HCT116 (cell line): Measurements from ENCODE around the gene TEX26. TPM values are rescaled to one million over a fixed set of nuclear protein-coding genes. Genes with fewer than 3 reads are reported as not detected.

Experiments
- ATAC-seq: fragments of 200-7000 bp; cut with Tn5 transposase; 2 replicates; pipeline ENCODE4 v1.9.1; 2020; ENCODE audit warnings: mild to moderate bottlenecking, moderate library complexity
- BruUV-seq: library from RNA; stranded (reverse); fragments of 400-500 nt; replicated peaks from 2 replicates; lab custom pipeline; 2021; lab: Mats Ljungman, UMichigan
- CTCF ChIA-PET: fragments of 300-600 bp; sonication (Branson Sonifier 250); formaldehyde crosslinking; loops from one replicate; lab custom pipeline; 2021; ENCODE audit warnings: antibody characterized with exemption; lab: Charles Lee
- POLR2A ChIA-PET: fragments of 300-600, 350-600 bp; sonication (Branson Sonifier 250); formaldehyde crosslinking; loops from one replicate; lab custom pipeline; 2021; ENCODE audit warnings: antibody characterized with exemption; lab: Charles Lee
- RAD21 ChIA-PET, 2 experiments: fragments of 300-600 bp; sonication (Branson Sonifier 250); formaldehyde crosslinking; loops; one replicate each; lab custom pipeline; 2023; ENCODE audit warnings: low total read pairs in 2 of 2; ENCODE audit not compliant: uncharacterized antibody in 2 of 2, unreplicated experiment in 2 of 2, low non-redundant PET in 1 of 2; lab: Charles Lee
- DNase-seq: peaks from one replicate; pipeline ENCODE4 v3.0.0-alpha.2; 2010; ENCODE audit warnings: low read depth, low spot score
- H2AFZ ChIP-seq: fragments of 200-600 bp; shearing (Covaris generic), sonication (generic); 2 replicates; pipeline ENCODE4 v1.6.1; 2017; ENCODE audit warnings: low read depth, mixed run types, mixed read lengths, antibody characterized with exemption, low read length; ENCODE audit not compliant: poor library complexity, severe bottlenecking
- H3K27ac ChIP-seq: 2 replicates; pipeline ENCODE4 v1.5.1; 2012; ENCODE audit warnings: low read depth, low read length
- H3K27me3 ChIP-seq: fragments of 200-600 bp; sonication (generic); 2 replicates; pipeline ENCODE4 v1.6.1; 2016; ENCODE audit warnings: mixed run types, low read length, mixed read lengths; ENCODE audit not compliant: insufficient read depth
- H3K36me3 ChIP-seq, 2 experiments: fragments of 200-500 bp in 1 of 2; fragments of 200-600 bp in 1 of 2; sonication (Bioruptor generic) in 1 of 2; sonication (generic) in 1 of 2; 2 replicates each; pipeline versions ENCODE4 v1.5.1 to v1.6.1; 2014 to 2016; ENCODE audit warnings: low read length in 2 of 2, inconsistent platforms in 1 of 2, mixed read lengths in 1 of 2, mixed run types in 1 of 2; ENCODE audit not compliant: insufficient read depth in 2 of 2, control insufficient read depth in 1 of 2
- H3K4me1 ChIP-seq, 2 experiments: fragments of 200-600 bp in 1 of 2; sonication (generic) in 1 of 2; 2 replicates each; pipeline versions ENCODE4 v1.5.1 to v1.6.1; 2012 to 2017; ENCODE audit warnings: low read length in 2 of 2, inconsistent platforms in 1 of 2, mild to moderate bottlenecking in 1 of 2, mixed read lengths in 1 of 2, mixed run types in 1 of 2, moderate library complexity in 1 of 2; ENCODE audit not compliant: insufficient read depth in 2 of 2, control insufficient read depth in 1 of 2
- H3K4me2 ChIP-seq: fragments of 200-600 bp; sonication (generic); 2 replicates; pipeline ENCODE4 v1.6.1; 2017; ENCODE audit warnings: mixed run types, low read length, mixed read lengths
- H3K4me3 ChIP-seq, 2 experiments: fragments of 200-600 bp in 1 of 2; sonication (generic) in 1 of 2; replicated peaks in 1 of 2; 2 replicates each; pipeline ENCODE4 v1.5.1; 2011 to 2016; ENCODE audit warnings: low read length in 2 of 2, control low read depth in 1 of 2, low read depth in 1 of 2, mild to moderate bottlenecking in 1 of 2, mixed read lengths in 1 of 2, mixed run types in 1 of 2
- H3K79me2 ChIP-seq: fragments of 200-600 bp; sonication (generic); 2 replicates; pipeline ENCODE4 v1.6.1; 2017; ENCODE audit warnings: mild to moderate bottlenecking, mixed run types, low read length, moderate library complexity, mixed read lengths; ENCODE audit not compliant: insufficient read depth
- H3K9ac ChIP-seq: fragments of 200-600 bp; sonication (generic); 2 replicates; pipeline ENCODE4 v1.6.1; 2016; ENCODE audit warnings: low read length, mixed read lengths
- H3K9me2 ChIP-seq: fragments of 200-600 bp; sonication (generic), shearing (Covaris generic); 2 replicates; pipeline ENCODE4 v1.6.1; 2017; ENCODE audit warnings: mixed run types, mild to moderate bottlenecking, moderate library complexity; ENCODE audit not compliant: insufficient read depth
- H3K9me3 ChIP-seq, 2 experiments: fragments of 200-500 bp in 1 of 2; fragments of 200-600 bp in 1 of 2; sonication (Bioruptor generic) in 1 of 2; sonication (generic) in 1 of 2; 2 replicates each; pipeline ENCODE4 v1.6.1; 2014 to 2017; ENCODE audit warnings: low read length in 2 of 2, mixed read lengths in 2 of 2, inconsistent platforms in 1 of 2, low read depth in 1 of 2, mild to moderate bottlenecking in 1 of 2, mixed run types in 1 of 2, moderate library complexity in 1 of 2; ENCODE audit not compliant: control insufficient read depth in 1 of 2, insufficient read depth in 1 of 2
- H4K20me1 ChIP-seq: fragments of 200-600 bp; sonication (generic), shearing (Covaris generic); 2 replicates; pipeline ENCODE4 v1.6.1; 2017; ENCODE audit warnings: mixed run types, mild to moderate bottlenecking, moderate library complexity; ENCODE audit not compliant: insufficient read depth
- ELF1 ChIP-seq: IDR thresholded peaks from 2 replicates; pipeline ENCODE4 v1.6.1; 2012; ENCODE audit warnings: low read depth, borderline replicate concordance
- EZH2 ChIP-seq: fragments of 200-600 bp; sonication (generic); IDR thresholded peaks from 2 replicates; pipeline ENCODE4 v1.6.1; 2017; ENCODE audit warnings: antibody characterized with exemption, mixed run types
- EZH2phosphoT487 ChIP-seq: fragments of 200-600 bp; IDR thresholded peaks from 2 replicates; pipeline ENCODE4 v1.6.1; 2018; ENCODE audit warnings: antibody characterized with exemption, borderline replicate concordance
- FOSL1 ChIP-seq: IDR thresholded peaks from 2 replicates; pipeline ENCODE4 v1.6.1; 2012; ENCODE audit warnings: low read depth
- RAD21 ChIP-seq: IDR thresholded peaks from 2 replicates; pipeline ENCODE4 v1.6.1; 2012; ENCODE audit warnings: low read depth, mild to moderate bottlenecking
- TCF7L2 ChIP-seq: IDR thresholded peaks from 2 replicates; pipeline ENCODE4 v1.7.0; 2011; ENCODE audit warnings: borderline replicate concordance, inconsistent platforms; ENCODE audit not compliant: insufficient read depth, insufficient read length; ENCODE audit errors: extremely low read depth
- ZBTB33 ChIP-seq: IDR thresholded peaks from 2 replicates; pipeline ENCODE4 v1.6.1; 2011; ENCODE audit warnings: mild to moderate bottlenecking, low read length, moderate library complexity; ENCODE audit not compliant: insufficient replicate concordance; ENCODE audit errors: extremely low read depth
- intact Hi-C: fragments of 100-400 bp; cut with micrococcal nuclease; formaldehyde crosslinking; loops from 2 replicates; pipeline ENCODE4 v1.10.0; 2022
- total RNA-seq: library from RNA; stranded (reverse); gene quantifications from one replicate; pipeline ENCODE4 v1.2.1, GENCODE V29; 2021; ENCODE audit not compliant: unreplicated experiment
- TF ChIP-seq, protein P1 (sequence below), 3 experiments: fragments of 200-600 bp in 1 of 3; sonication (generic) in 1 of 3; IDR thresholded peaks in 2 of 3; conservative IDR thresholded peaks in 1 of 3; 2 replicates each; pipeline ENCODE4 v1.5.1; 2012 to 2017; ENCODE audit warnings: low read depth in 2 of 3, low read length in 2 of 3, antibody characterized with exemption in 1 of 3, borderline replicate concordance in 1 of 3, control low read depth in 1 of 3, mild to moderate bottlenecking in 1 of 3, mixed read lengths in 1 of 3, mixed run types in 1 of 3, moderate library complexity in 1 of 3; ENCODE audit not compliant: insufficient read depth in 1 of 3

TEX26 gene
- total RNA-seq, 1 experiment from 2014 or later, result not detected

DNA sequence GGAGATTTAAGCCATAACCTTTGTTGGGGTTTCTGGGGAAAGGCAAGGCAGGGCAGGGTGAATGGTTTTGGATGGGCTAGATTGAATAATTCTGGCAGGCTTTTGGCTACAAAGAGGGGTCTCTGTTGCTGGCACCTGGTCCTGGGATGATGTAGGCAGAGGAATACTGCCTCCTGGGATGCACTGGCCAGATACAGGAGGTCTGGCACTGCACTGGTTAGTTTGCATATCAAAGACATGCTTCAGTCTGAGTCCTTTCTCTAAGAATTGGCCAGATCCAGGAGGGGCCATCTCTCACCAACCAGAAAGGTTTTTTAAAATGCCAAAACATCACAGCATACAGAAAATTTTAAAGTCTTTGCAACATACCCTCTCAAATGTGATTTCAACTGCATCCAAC, 34.4 kb upstream of the TEX26 start:
- Histone ChIP-seq H3K4me1 (peaks cover 0 to 2% of the 10 kb centered on the region in 2 experiments; a peak in 3 of 4 replicates), H4K20me1 (no peaks in the 10 kb centered on the region), H3K27ac (no peak overlapping the region), H3K79me2 (no peaks in the 10 kb centered on the region), H3K9me3 (no peaks in the 10 kb centered on the region), H3K4me2 (no peak overlapping the region), H3K9me2 (no peaks in the 10 kb centered on the region), H3K4me3 (no peak overlapping the region), H3K9ac (no peak overlapping the region), H2AFZ (no peak overlapping the region), H3K36me3 (no peaks in the 10 kb centered on the region), H3K27me3 (peaks cover 22% of the 10 kb centered on the region)
- DNase-seq, result no peak
- intact Hi-C loops, result no loop called here
- TF ChIP-seq EZH2phosphoT487, result no peak
- no peak for TF ChIP-seq EZH2
- TF ChIP-seq ZBTB33, result no peak
- no peak for TF ChIP-seq RAD21
- TF ChIP-seq TCF7L2, result no peak
- no peak for TF ChIP-seq ELF1
- TF ChIP-seq, protein P1, sequence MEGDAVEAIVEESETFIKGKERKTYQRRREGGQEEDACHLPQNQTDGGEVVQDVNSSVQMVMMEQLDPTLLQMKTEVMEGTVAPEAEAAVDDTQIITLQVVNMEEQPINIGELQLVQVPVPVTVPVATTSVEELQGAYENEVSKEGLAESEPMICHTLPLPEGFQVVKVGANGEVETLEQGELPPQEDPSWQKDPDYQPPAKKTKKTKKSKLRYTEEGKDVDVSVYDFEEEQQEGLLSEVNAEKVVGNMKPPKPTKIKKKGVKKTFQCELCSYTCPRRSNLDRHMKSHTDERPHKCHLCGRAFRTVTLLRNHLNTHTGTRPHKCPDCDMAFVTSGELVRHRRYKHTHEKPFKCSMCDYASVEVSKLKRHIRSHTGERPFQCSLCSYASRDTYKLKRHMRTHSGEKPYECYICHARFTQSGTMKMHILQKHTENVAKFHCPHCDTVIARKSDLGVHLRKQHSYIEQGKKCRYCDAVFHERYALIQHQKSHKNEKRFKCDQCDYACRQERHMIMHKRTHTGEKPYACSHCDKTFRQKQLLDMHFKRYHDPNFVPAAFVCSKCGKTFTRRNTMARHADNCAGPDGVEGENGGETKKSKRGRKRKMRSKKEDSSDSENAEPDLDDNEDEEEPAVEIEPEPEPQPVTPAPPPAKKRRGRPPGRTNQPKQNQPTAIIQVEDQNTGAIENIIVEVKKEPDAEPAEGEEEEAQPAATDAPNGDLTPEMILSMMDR (IDR thresholded peaks at IDR 0.05 in 2 of 3, conservative IDR thresholded peaks at IDR 0.05 in 1 of 3; ENCODE audit: borderline replicate concordance in 1 of 3, insufficient read depth in 1 of 3, low read depth in 2 of 3, low read length in 2 of 3), result no peak
- no peak for TF ChIP-seq FOSL1
- ChIA-PET RAD21 (no interaction called here), CTCF (interaction anchor here (1.1 kb wide), 1 partner anchor 11 kb away, joined by 3 read pairs; no protein-coding TSS in a partner anchor), POLR2A (no interaction called here)
- no TSS peak for BruUV-seq
- ATAC-seq, result no peak
